OCI-LY7 (cell line): ENCODE data around the gene SCN5A. TPM values are rescaled to one million over a fixed set of nuclear protein-coding genes. Genes with fewer than 3 reads are reported as not detected.

Experiments used
- BruUV-seq: library from RNA; stranded (reverse); fragments of 400-500 nt; replicated peaks from 2 replicates; lab custom pipeline; 2021; lab: Mats Ljungman, UMichigan
- CTCF ChIA-PET: fragments of 300-600 bp; sonication (Branson Sonifier 250); formaldehyde crosslinking; loops from one replicate; lab custom pipeline; 2022; ENCODE audit warnings: antibody characterized with exemption; ENCODE audit not compliant: unreplicated experiment; lab: Charles Lee
- POLR2A ChIA-PET: fragments of 300-600 bp; sonication (Branson Sonifier 250); formaldehyde crosslinking; loops from one replicate; lab custom pipeline; 2022; ENCODE audit warnings: antibody characterized with exemption; lab: Charles Lee
- DNase-seq: peaks from one replicate; pipeline ENCODE4 v3.0.0-alpha.2; 2015; ENCODE audit warnings: low spot score
- H2AFZ ChIP-seq: fragments of 200-600 bp; sonication (generic), shearing (Covaris generic); 2 replicates; pipeline ENCODE4 v1.6.1; 2014; ENCODE audit warnings: mild to moderate bottlenecking, antibody characterized with exemption, low read length, moderate library complexity
- H3K27ac ChIP-seq: fragments of 200-600 bp; sonication (generic); 2 replicates; pipeline ENCODE4 v1.5.1; 2014; ENCODE audit warnings: mixed run types, low read depth, mild to moderate bottlenecking, moderate library complexity, low read length, inconsistent platforms; ENCODE audit not compliant: poor library complexity, severe bottlenecking
- H3K36me3 ChIP-seq: fragments of 200-600 bp; sonication (generic); 2 replicates; pipeline ENCODE4 v1.6.1; 2014; ENCODE audit warnings: mild to moderate bottlenecking, antibody characterized with exemption, low read length, moderate library complexity, mixed read lengths; ENCODE audit not compliant: insufficient read depth
- H3K4me1 ChIP-seq: fragments of 200-600 bp; sonication (generic); 2 replicates; pipeline ENCODE4 v1.5.1; 2014; ENCODE audit warnings: mild to moderate bottlenecking, low read length; ENCODE audit not compliant: insufficient read depth, poor library complexity, severe bottlenecking
- H3K4me2 ChIP-seq: fragments of 200-600 bp; sonication (generic); 2 replicates; pipeline ENCODE4 v1.6.1; 2014; ENCODE audit warnings: mild to moderate bottlenecking, low read length
- H3K4me3 ChIP-seq: fragments of 200-600 bp; sonication (generic); 2 replicates; pipeline ENCODE4 v1.5.1; 2014; ENCODE audit warnings: mild to moderate bottlenecking, low read depth, low read length; ENCODE audit not compliant: poor library complexity, severe bottlenecking
- H3K79me2 ChIP-seq: fragments of 200-600 bp; sonication (generic); 2 replicates; pipeline ENCODE4 v1.6.1; 2016; ENCODE audit warnings: low read depth, mild to moderate bottlenecking, low read length, moderate library complexity, mixed read lengths; ENCODE audit not compliant: insufficient read depth
- H3K9me2 ChIP-seq: fragments of 200-600 bp; sonication (generic); 2 replicates; pipeline ENCODE4 v1.6.1; 2016; ENCODE audit warnings: mild to moderate bottlenecking, low read length, mixed read lengths; ENCODE audit not compliant: insufficient read depth
- H3K9me3 ChIP-seq: fragments of 200-600 bp; sonication (generic); 2 replicates; pipeline ENCODE4 v1.6.1; 2014; ENCODE audit warnings: mild to moderate bottlenecking, mixed run types, low read length, mixed read lengths
- H4K20me1 ChIP-seq: fragments of 200-600 bp; sonication (generic); 2 replicates; pipeline ENCODE4 v1.6.1; 2014; ENCODE audit warnings: mild to moderate bottlenecking, antibody characterized with exemption, low read length, moderate library complexity, mixed read lengths; ENCODE audit not compliant: insufficient read depth
- CTCF ChIP-seq: fragments of 200-600 bp; sonication (generic); conservative IDR thresholded peaks from 2 replicates; pipeline ENCODE4 v1.5.1; 2014; ENCODE audit warnings: mild to moderate bottlenecking, antibody characterized with exemption, low read length, moderate library complexity, mixed read lengths
- EZH2phosphoT487 ChIP-seq: fragments of 200-600 bp; sonication (generic); IDR thresholded peaks from 2 replicates; pipeline ENCODE4 v1.6.1; 2018; ENCODE audit warnings: low read depth, borderline replicate concordance, mild to moderate bottlenecking, mixed run types, antibody characterized with exemption, low read length, moderate library complexity, mixed read lengths
- intact Hi-C: fragments of 100-400 bp; cut with micrococcal nuclease; formaldehyde crosslinking; loops from one replicate; pipeline ENCODE4 v1.10.0; 2022; ENCODE audit not compliant: unreplicated experiment
- total RNA-seq, 2 experiments: library from RNA; depleted of rRNA in 1 of 2; stranded (reverse); fragments of >200 nt in 1 of 2; shearing (Covaris generic) in 1 of 2; gene quantifications; 2 replicates each; pipeline ENCODE4 v1.2.3, GENCODE V29; 2014 to 2022

Gene SCN5A
- total RNA-seq, 2 experiments from 2014 or later: not detected

DNA sequence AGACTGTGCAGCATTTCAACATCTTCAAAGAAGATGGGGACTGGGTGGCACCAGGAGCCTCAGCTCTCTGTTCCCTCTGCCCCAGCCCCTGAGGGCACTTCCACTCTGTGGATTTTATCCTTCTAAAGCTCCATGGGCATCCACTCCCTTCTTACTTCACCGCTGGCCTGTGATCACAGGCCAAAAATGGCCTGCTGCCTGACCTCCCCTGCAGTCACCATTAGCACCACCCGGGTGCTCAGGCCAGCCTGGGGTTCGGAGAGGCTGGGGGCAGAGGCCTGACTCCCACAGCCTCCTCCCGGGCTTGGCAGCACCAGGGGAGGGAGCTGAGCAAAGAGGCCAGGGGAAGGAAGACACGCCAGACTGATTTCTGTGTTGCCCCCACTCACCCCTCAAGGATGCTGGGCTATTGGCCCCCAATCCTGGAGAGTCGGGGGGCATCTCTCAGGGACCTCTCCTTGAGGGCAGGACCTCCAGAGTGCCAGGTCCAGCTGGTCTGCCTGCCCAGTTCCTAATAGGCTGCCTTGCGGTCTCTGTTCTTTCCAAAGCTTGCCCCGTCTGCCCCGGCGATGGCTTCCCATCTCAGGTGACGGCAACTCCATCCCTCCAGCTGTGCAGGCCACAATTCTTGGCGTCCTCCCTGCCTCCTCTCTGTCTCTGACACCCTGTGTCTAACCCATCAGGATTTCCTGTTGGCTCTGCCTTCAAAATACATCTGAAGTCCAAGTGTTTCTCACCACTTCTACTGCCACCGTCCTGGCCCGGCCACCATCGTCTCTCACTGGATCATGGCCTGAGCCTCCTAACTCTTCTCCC, 86.2 kb downstream of the SCN5A start:
- Histone ChIP-seq H3K36me3 (no peaks in the 10 kb centered on the region), H3K4me3 (no peak overlapping the region), H3K27ac (no peak overlapping the region), H2AFZ (no peak overlapping the region), H3K9me3 (no peaks in the 10 kb centered on the region), H3K4me2 (no peak overlapping the region), H4K20me1 (no peaks in the 10 kb centered on the region), H3K79me2 (no peaks in the 10 kb centered on the region), H3K4me1 (no peaks in the 10 kb centered on the region), H3K9me2 (no peaks in the 10 kb centered on the region)
- ChIA-PET POLR2A (no interaction called here), CTCF (no interaction called here)
- TF ChIP-seq CTCF (no peak), EZH2phosphoT487 (no peak)
- DNase-seq: no peak
- BruUV-seq: no TSS peak
- intact Hi-C loops: no loop called here

GRCh38 chr3:38562467-38562925, 87.0 kb downstream of the SCN5A start:
- H3K4me1 ChIP-seq: no peaks in the 10 kb centered on the region
- no peaks in the 10 kb centered on the region for H3K9me3 ChIP-seq
- H3K9me2 ChIP-seq: no peaks in the 10 kb centered on the region
- no peaks in the 10 kb centered on the region for H3K36me3 ChIP-seq
- BruUV-seq: no TSS peak
- H3K27ac ChIP-seq: no peak overlapping the region
- H3K4me2 ChIP-seq: no peak overlapping the region
- CTCF ChIA-PET: no interaction called here
- no peak for TF ChIP-seq EZH2phosphoT487
- TF ChIP-seq CTCF: no peak
- no peak for DNase-seq
- no peak overlapping the region for H2AFZ ChIP-seq
- intact Hi-C loops: no loop called here
- POLR2A ChIA-PET: no interaction called here
- H3K4me3 ChIP-seq: no peak overlapping the region
- no peaks in the 10 kb centered on the region for H3K79me2 ChIP-seq
- H4K20me1 ChIP-seq: no peaks in the 10 kb centered on the region

- H3K27ac ChIP-seq: no peak overlapping the region
- H3K9me2 ChIP-seq: no peaks in the 10 kb centered on the region
- no peak overlapping the region for H3K4me3 ChIP-seq
- ChIA-PET CTCF (no interaction called here), POLR2A (interaction anchor here (1.0 kb wide), 1 partner anchor 22 kb away, joined by 5 read pairs; no protein-coding TSS in a partner anchor)
- no peaks in the 10 kb centered on the region for H4K20me1 ChIP-seq
- no peaks in the 10 kb centered on the region for H3K36me3 ChIP-seq
- BruUV-seq: no TSS peak
- no peak overlapping the region for H2AFZ ChIP-seq
- no peaks in the 10 kb centered on the region for H3K79me2 ChIP-seq
- TF ChIP-seq CTCF (no peak), EZH2phosphoT487 (no peak)
- H3K9me3 ChIP-seq: no peaks in the 10 kb centered on the region
- intact Hi-C loops: no loop called here
- no peak overlapping the region for H3K4me2 ChIP-seq
- no peak for DNase-seq
- no peaks in the 10 kb centered on the region for H3K4me1 ChIP-seq
Measured at GRCh38 chr3:38561746-38562466, 87.6 kb downstream of the SCN5A start.
